Testis (tissue), 3 donors: Measurements from ENCODE around the gene FMNL3. TPM values are rescaled to one million over a fixed set of nuclear protein-coding genes. Genes with fewer than 3 reads are reported as not detected.

Experiments used
- DNase-seq: peaks from one replicate; pipeline ENCODE4 v3.0.0-alpha.2; 2019
- H3K27ac ChIP-seq, 2 donors: fragments of 200-600 bp; sonication (generic); one replicate each; pipeline ENCODE4 v1.5.1; 2019
- H3K27me3 ChIP-seq: fragments of 200-600 bp; sonication (generic); one replicate; pipeline ENCODE4 v1.5.1; 2019
- H3K36me3 ChIP-seq: fragments of 200-600 bp; sonication (generic); one replicate; pipeline ENCODE4 v1.5.1; 2017; ENCODE audit warnings: low read depth; ENCODE audit errors: missing control alignments
- H3K4me1 ChIP-seq: fragments of 200-600 bp; sonication (generic); one replicate; pipeline ENCODE4 v1.5.1; 2019
- H3K4me3 ChIP-seq, 2 donors: fragments of 200-600 bp; sonication (generic); one replicate each; pipeline ENCODE4 v1.5.1; 2017 to 2019
- H3K9me3 ChIP-seq: fragments of 200-600 bp; sonication (generic); one replicate; pipeline ENCODE4 v1.5.1; 2017
- POLR2A ChIP-seq: fragments of 450-650 bp; IDR thresholded peaks from one replicate; pipeline ENCODE4 v1.6.1; 2017; ENCODE audit warnings: antibody characterized with exemption, mild to moderate bottlenecking, moderate library complexity
- WGBS, 2 donors: methylation state at CpG; one replicate each; pipeline ENCODE4 v1.1.5; 2018; 5-methylcytosine and 5-hydroxymethylcytosine counted together
- intact Hi-C: fragments of 100-400 bp; cut with DNase I; formaldehyde crosslinking; loops from one replicate; pipeline ENCODE4 v1.15.1; 2023; ENCODE audit warnings: low total_unique reads
- polyA plus RNA-seq: library from polyadenylated mRNA; stranded (reverse); fragments of 350-450 nt; fragmentation: Illumina TruSeq; extraction: RNeasy Lipid Tissue Mini Kit (QIAGEN cat#74804); gene quantifications from one replicate; pipeline ENCODE4 v1.2.3, GENCODE V29; 2014; ENCODE audit warnings: low read depth, low replicate concordance; ENCODE audit not compliant: insufficient read depth
- total RNA-seq, 2 donors: library from RNA; depleted of rRNA; stranded (reverse); fragments of >200 nt; gene quantifications; one replicate each; pipeline ENCODE4 v1.2.3, GENCODE V29; 2016
- TF ChIP-seq, protein P1 (sequence below), 3 experiments: fragments of 450-650 bp in 2 of 3; fragments of 200-600 bp in 1 of 3; sonication (generic) in 1 of 3; IDR thresholded peaks; one replicate each; pipeline ENCODE4 v1.5.1; 2016 to 2019; ENCODE audit warnings: antibody characterized with exemption in 3 of 3, mild to moderate bottlenecking in 2 of 3, moderate library complexity in 1 of 3

FMNL3 gene
- total and polyA plus RNA-seq, 3 donors from 2014 or later: 26.0 to 73.5 (median 40.5) TPM

DNA sequence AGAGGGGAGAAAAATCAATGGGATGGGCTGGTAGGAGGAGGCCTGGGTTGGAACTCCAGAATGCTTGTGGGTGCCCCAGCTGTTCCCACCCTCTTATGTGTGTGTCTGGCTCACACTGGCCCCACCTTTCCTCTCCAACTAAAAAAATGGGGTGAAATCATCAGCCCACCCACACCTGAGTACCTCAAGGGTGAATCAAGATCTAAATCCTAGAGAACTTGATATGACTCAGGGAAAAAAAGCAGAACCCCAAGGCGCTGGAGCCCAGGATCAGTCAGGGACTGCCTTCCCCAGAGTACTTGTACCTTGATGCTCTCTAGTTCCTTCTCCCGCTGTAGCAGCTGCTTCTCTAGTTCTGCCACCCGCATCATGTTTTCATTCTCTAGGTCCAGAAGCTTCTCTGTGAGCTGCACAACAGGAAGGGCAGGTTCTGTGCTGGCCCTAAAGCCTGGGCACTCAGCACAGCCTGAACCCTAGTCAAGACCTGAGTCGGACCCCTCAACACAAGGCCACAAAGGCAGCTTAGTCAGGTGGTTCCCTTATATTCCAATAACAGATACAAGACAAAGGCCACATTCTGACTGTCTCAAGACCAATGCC lies 54.2 kb downstream of the FMNL3 start:
- no peak overlapping the region for H3K4me3 ChIP-seq
- intact Hi-C loops: no loop called here
- DNase-seq: no peak

DNA sequence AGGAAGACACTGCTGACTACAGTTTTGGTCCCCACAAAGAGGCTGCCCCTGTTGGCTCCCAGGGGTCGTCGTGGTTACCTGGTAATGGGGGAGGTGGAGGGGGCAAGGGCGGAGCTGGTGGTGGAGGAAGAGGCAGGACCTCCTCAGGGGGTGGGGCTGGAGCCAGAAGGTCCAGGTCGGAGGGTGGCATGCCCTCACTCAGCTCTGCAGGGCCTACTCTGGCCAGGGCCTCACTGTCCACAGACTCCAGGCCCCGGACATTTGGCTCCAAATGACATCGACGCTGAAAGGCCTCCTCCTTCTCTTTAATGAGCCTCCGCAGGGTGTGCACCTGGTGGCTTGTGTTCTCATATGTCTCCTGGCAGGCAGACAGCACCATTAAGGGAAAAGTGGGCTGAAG lies 55.4 kb downstream of the FMNL3 start:
- Histone ChIP-seq H3K4me1 (peaks cover 8% of the 10 kb centered on the region), H3K4me3 (no peak overlapping the region), H3K27ac (no peak overlapping the region), H3K27me3 (no peaks in the 10 kb centered on the region), H3K36me3 (no peaks in the 10 kb centered on the region), H3K9me3 (no peaks in the 10 kb centered on the region)
- intact Hi-C loops: no loop called here
- WGBS, 2 donors: 74 to 75% methylated on average over 8 of the region's 8 CpGs
- no peak for DNase-seq
- no peak for TF ChIP-seq POLR2A
- TF ChIP-seq, protein P1, sequence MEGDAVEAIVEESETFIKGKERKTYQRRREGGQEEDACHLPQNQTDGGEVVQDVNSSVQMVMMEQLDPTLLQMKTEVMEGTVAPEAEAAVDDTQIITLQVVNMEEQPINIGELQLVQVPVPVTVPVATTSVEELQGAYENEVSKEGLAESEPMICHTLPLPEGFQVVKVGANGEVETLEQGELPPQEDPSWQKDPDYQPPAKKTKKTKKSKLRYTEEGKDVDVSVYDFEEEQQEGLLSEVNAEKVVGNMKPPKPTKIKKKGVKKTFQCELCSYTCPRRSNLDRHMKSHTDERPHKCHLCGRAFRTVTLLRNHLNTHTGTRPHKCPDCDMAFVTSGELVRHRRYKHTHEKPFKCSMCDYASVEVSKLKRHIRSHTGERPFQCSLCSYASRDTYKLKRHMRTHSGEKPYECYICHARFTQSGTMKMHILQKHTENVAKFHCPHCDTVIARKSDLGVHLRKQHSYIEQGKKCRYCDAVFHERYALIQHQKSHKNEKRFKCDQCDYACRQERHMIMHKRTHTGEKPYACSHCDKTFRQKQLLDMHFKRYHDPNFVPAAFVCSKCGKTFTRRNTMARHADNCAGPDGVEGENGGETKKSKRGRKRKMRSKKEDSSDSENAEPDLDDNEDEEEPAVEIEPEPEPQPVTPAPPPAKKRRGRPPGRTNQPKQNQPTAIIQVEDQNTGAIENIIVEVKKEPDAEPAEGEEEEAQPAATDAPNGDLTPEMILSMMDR (IDR thresholded peaks at IDR 0.05): no peak

More for the DNA sequence above, 54.2 kb downstream of the FMNL3 start:
- Histone ChIP-seq H3K36me3 (no peaks in the 10 kb centered on the region), H3K27me3 (no peaks in the 10 kb centered on the region), H3K27ac (no peak overlapping the region), H3K4me1 (no peaks in the 10 kb centered on the region), H3K9me3 (no peaks in the 10 kb centered on the region)
- WGBS, 2 donors: 95 to 96% methylated on average over 4 of the region's 4 CpGs
- TF ChIP-seq POLR2A: no peak
- TF ChIP-seq, protein P1 (IDR thresholded peaks at IDR 0.05): no peak

DNA sequence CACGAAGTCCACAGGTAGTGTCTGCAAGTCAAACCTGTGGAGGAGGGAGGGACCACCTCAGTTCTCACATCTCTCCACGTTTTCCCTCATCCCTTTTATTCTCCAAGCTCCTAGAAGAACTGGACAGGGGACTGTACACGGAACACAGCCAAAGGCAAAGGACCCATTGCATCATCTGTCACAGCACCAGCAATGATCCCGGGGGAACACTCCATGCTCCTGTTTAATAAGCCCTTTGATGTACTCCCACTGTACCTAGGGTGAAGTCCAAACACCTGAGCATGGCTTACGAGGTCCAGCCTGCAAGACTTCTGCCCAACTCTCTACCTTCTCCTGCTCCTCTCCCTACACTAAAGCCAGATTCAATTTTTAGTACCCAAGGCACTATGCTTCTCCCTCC lies 57.3 kb downstream of the FMNL3 start:
- 82 to 91% methylated on average over 5 of the region's 5 CpGs for WGBS, 2 donors
- intact Hi-C loops: no loop called here
- Histone ChIP-seq H3K27ac (no peak overlapping the region), H3K27me3 (no peaks in the 10 kb centered on the region), H3K4me3 (no peak overlapping the region), H3K4me1 (peaks cover 8% of the 10 kb centered on the region), H3K36me3 (no peaks in the 10 kb centered on the region), H3K9me3 (no peaks in the 10 kb centered on the region)
- TF ChIP-seq, protein P1 (IDR thresholded peaks at IDR 0.05): no peak
- no peak for TF ChIP-seq POLR2A
- no peak for DNase-seq

DNA sequence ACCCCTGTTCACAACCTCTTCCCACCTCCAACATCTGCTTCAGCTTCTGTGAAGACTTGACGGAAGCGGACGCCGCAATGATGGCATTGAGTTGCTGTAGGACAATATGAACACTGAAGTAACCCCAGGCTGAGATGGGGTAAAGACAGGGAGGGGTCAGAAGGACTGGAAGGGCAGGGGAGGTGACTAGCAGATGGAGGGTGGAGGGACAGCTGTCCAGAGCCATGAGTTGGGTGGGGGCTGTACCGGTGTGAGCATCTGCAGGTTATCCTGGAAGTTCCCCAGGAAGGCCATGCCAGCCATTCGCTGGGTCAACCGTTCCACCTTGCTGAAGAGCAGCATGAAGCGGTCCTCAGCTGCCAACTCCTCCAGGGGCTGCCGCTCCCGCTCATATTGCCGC lies 57.8 kb downstream of the FMNL3 start:
- 94 to 98% methylated on average over 10 to 11 of the region's 11 CpGs for WGBS, 2 donors
- Histone ChIP-seq H3K27me3 (no peaks in the 10 kb centered on the region), H3K9me3 (no peaks in the 10 kb centered on the region), H3K36me3 (no peaks in the 10 kb centered on the region), H3K4me1 (peaks cover 12% of the 10 kb centered on the region), H3K4me3 (no peak overlapping the region), H3K27ac (no peak overlapping the region)
- no peak for DNase-seq
- TF ChIP-seq POLR2A: no peak
- TF ChIP-seq, protein P1 (IDR thresholded peaks at IDR 0.05): no peak
- intact Hi-C loops: no loop called here

DNA sequence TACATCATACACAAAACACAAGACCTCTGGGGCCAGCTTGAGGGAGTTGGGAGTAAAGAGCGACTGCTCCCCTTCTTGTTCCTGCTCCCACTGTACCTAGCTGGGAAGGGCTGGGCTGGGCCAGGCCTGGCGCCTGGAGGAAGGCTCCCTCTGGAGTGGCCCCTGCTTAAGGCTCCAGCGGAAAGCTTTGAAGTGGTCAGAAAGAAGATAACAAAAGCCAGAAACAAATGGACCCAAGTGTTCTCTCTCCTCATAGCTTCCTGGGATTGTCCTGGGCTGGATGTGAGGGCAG lies 58.5 kb downstream of the FMNL3 start:
- no peak for DNase-seq
- Histone ChIP-seq H3K9me3 (no peaks in the 10 kb centered on the region), H3K27me3 (no peaks in the 10 kb centered on the region), H3K4me1 (peaks cover 15% of the 10 kb centered on the region), H3K27ac (no peak overlapping the region), H3K4me3 (no peak overlapping the region), H3K36me3 (no peaks in the 10 kb centered on the region)
- intact Hi-C loops: no loop called here
- no peak for TF ChIP-seq POLR2A
- TF ChIP-seq, protein P1 (IDR thresholded peaks at IDR 0.05): no peak
- WGBS, 2 donors: 87 to 89% methylated on average over 3 of the region's 3 CpGs
